Activated T-cell treated with anti-CD3 and anti-CD28 coated beads, Interleukin-2, amount 50 U/mL, for 24 hours (primary cell): ENCODE measurements around the gene FGF2.
"Not testable (repeated sequence)": the region's sequence is repeated elsewhere in the genome, so short reads cannot be mapped to it uniquely, and the experiment has no call there.

ENCODE experiments used
- DNase-seq: peaks from one replicate; pipeline ENCODE4 v3.0.0-alpha.2; 2020
- H3K27ac Mint-ChIP-seq: 2 replicates; pipeline ENCODE4 v1.8.0; 2020; ENCODE audit warnings: mild to moderate bottlenecking, mixed read lengths
- H3K27me3 Mint-ChIP-seq: 2 replicates; pipeline ENCODE4 v1.8.0; 2020; ENCODE audit warnings: mixed read lengths
- H3K36me3 Mint-ChIP-seq: 2 replicates; pipeline ENCODE4 v1.8.0; 2020; ENCODE audit warnings: low read depth, mixed read lengths
- H3K4me1 Mint-ChIP-seq: 2 replicates; pipeline ENCODE4 v1.8.0; 2020; ENCODE audit warnings: low read depth, mixed read lengths
- H3K4me3 Mint-ChIP-seq: 2 replicates; pipeline ENCODE4 v1.8.0; 2020; ENCODE audit warnings: mild to moderate bottlenecking, moderate library complexity, mixed read lengths
- H3K9me3 Mint-ChIP-seq: 2 replicates; pipeline ENCODE4 v1.8.0; 2020; ENCODE audit warnings: mixed read lengths

The FGF2 gene

GRCh38 chr4:122930862-122931261 is 104.2 kb downstream of the FGF2 start:
- no peak for DNase-seq
- no peaks in the 10 kb centered on the region for H3K27me3 Mint-ChIP-seq
- H3K4me1 Mint-ChIP-seq = peaks cover 9% of the 10 kb centered on the region
- peaks cover 72% of the 10 kb centered on the region for H3K36me3 Mint-ChIP-seq
- no peak overlapping the region for H3K27ac Mint-ChIP-seq
- no peak overlapping the region for H3K4me3 Mint-ChIP-seq
- no peaks in the 10 kb centered on the region for H3K9me3 Mint-ChIP-seq

DNA sequence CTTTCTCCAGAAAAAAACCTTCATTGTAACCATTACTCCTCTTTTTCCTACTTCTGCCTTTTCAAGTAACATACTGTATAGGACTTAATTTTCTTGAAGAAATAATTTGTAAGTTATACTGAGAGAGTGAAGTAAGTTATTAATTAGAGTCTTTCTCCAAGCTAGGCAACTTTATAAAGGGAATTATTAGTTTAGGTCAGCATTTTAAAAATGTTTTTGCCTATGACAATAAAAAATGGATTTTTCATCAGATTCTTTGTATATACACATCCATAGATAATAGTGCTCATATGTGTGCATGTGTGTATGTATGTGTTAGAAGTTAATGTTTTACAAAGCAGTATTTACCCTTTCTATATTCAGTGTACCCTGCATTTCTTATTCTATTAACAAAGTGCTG is 106.1 kb downstream of the FGF2 start:
- H3K36me3 Mint-ChIP-seq = peaks cover 79% of the 10 kb centered on the region
- no peaks in the 10 kb centered on the region for H3K27me3 Mint-ChIP-seq

GRCh38 chr4:122945136-122945535 is 118.5 kb downstream of the FGF2 start:
- not testable (repeated sequence) for H3K9me3 Mint-ChIP-seq, DNase-seq, H3K4me1 Mint-ChIP-seq, H3K27ac Mint-ChIP-seq, H3K27me3 Mint-ChIP-seq, H3K4me3 Mint-ChIP-seq
- peaks cover 73% of the 10 kb centered on the region for H3K36me3 Mint-ChIP-seq

More for the DNA sequence above, 106.1 kb downstream of the FGF2 start:
- no peak overlapping the region for H3K27ac Mint-ChIP-seq
- DNase-seq = no peak
- no peaks in the 10 kb centered on the region for H3K9me3 Mint-ChIP-seq
- peaks cover 2% of the 10 kb centered on the region for H3K4me1 Mint-ChIP-seq
- H3K4me3 Mint-ChIP-seq = no peak overlapping the region

DNA sequence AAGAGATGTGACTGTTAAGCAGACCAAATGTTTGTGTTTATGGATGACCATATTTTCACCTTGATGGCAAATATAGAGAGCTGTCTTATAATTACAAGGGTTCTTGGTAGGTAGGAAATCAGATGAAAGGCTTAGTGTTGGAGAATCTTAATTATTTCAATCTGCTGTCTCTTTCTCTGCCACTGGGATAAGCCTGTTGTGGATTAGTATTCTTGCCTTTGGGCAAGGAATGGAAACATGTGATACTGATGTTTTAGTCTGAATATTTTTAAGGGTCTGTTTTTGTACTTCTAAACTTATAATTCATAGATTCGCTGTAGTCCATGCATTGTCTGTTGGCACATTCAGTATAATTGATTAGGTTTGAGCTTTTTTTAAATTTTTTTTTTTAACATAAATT is 119.5 kb downstream of the FGF2 start:
- H3K4me3 Mint-ChIP-seq = no peak overlapping the region
- H3K27ac Mint-ChIP-seq = no peak overlapping the region
- H3K27me3 Mint-ChIP-seq = no peaks in the 10 kb centered on the region
- no peak for DNase-seq
- H3K9me3 Mint-ChIP-seq = peaks cover 3% of the 10 kb centered on the region
- H3K4me1 Mint-ChIP-seq = no peaks in the 10 kb centered on the region
- peaks cover 77% of the 10 kb centered on the region for H3K36me3 Mint-ChIP-seq
